SH-SY5Y (cell line): Measurements from ENCODE around the gene CACNG7.

ENCODE experiments used
- GATA2 ChIP-seq: IDR thresholded peaks from 2 replicates; pipeline ENCODE4 v1.6.1; 2011; ENCODE audit warnings: mild to moderate bottlenecking, low read depth, low read length
- GATA3 ChIP-seq: IDR thresholded peaks from 2 replicates; pipeline ENCODE4 v1.6.1; 2011; ENCODE audit warnings: low read depth, mild to moderate bottlenecking, low read length, moderate library complexity

DNA sequence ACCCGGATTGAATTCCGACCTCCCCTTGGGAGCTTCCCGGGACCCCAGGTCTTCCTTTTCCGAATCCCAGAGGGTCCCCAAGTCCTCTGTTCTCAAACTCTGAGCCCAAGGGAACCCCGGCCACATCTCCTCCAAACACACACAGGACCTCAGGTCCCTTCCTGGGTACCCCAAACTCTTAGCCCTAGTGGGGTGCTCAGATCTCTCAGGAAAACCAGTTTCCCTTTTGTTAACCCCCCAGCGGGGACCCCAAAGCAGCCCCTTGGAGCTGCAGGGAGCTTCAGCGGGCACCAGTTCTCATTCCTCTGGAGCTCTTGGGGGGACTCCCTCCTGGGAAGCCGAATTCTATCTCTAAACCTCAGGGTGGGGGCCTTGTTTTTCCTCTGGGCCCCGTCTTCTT, 83.1 kb downstream of the CACNG7 start:
- TF ChIP-seq GATA2: no peak
- no peak for TF ChIP-seq GATA3
